Neuronal stem cell (in vitro differentiated cells): ENCODE results near the gene CREB3.

Experiments
- DNase-seq: peaks from one replicate; pipeline ENCODE4 v3.0.0-alpha.2; 2013; ENCODE audit warnings: low spot score
- H2AFZ ChIP-seq: one replicate; pipeline ENCODE4 v1.6.1; 2013; ENCODE audit warnings: mild to moderate bottlenecking, low read length, inconsistent platforms
- H2AK5ac ChIP-seq: 2 replicates; pipeline ENCODE4 v1.6.1; 2013; ENCODE audit warnings: low read depth, mild to moderate bottlenecking, inconsistent platforms, low read length, moderate library complexity, mixed read lengths
- H2BK120ac ChIP-seq: 2 replicates; pipeline ENCODE4 v1.6.1; 2013; ENCODE audit warnings: low read depth, mild to moderate bottlenecking, inconsistent platforms, low read length, moderate library complexity, mixed read lengths
- H2BK12ac ChIP-seq: one replicate; pipeline ENCODE4 v1.6.1; 2013; ENCODE audit warnings: low read length, inconsistent platforms
- H2BK15ac ChIP-seq: 2 replicates; pipeline ENCODE4 v1.6.1; 2013; ENCODE audit warnings: mild to moderate bottlenecking, low read length, inconsistent platforms, mixed read lengths
- H2BK5ac ChIP-seq: one replicate; pipeline ENCODE4 v1.6.1; 2013; ENCODE audit warnings: inconsistent platforms, mild to moderate bottlenecking, low read length, moderate library complexity
- H3K14ac ChIP-seq: one replicate; pipeline ENCODE4 v1.6.1; 2013; ENCODE audit warnings: low read length, inconsistent platforms
- H3K18ac ChIP-seq: 2 replicates; pipeline ENCODE4 v1.6.1; 2013; ENCODE audit warnings: low read length, inconsistent platforms
- H3K23ac ChIP-seq: 2 replicates; pipeline ENCODE4 v1.6.1; 2013; ENCODE audit warnings: low read depth, mild to moderate bottlenecking, mixed read lengths, low read length, inconsistent platforms; ENCODE audit not compliant: poor library complexity
- H3K27ac ChIP-seq: replicated peaks from 3 replicates; pipeline ENCODE4 v1.5.1; 2013; ENCODE audit warnings: low read length, inconsistent platforms
- H3K27me3 ChIP-seq, 3 experiments: 2 replicates each; pipeline ENCODE4 v1.6.1; 2013; ENCODE audit warnings: low read length in 3 of 3, mild to moderate bottlenecking in 2 of 3, inconsistent platforms in 1 of 3, low read depth in 1 of 3, mixed read lengths in 1 of 3, moderate library complexity in 1 of 3; ENCODE audit not compliant: control insufficient read depth in 3 of 3, insufficient read depth in 3 of 3
- H3K36me3 ChIP-seq, 2 donors: replicated peaks in 1 of 2; 2 replicates each; pipeline ENCODE4 v1.6.1; 2013; ENCODE audit warnings: low read length in 2 of 2; ENCODE audit not compliant: control insufficient read depth in 2 of 2, insufficient read depth in 2 of 2
- H3K4ac ChIP-seq: 2 replicates; pipeline ENCODE4 v1.6.1; 2013; ENCODE audit warnings: inconsistent platforms, mild to moderate bottlenecking, low read length, moderate library complexity
- H3K4me1 ChIP-seq, 2 donors: 1 replicate in 1 of 2; 2 replicates in 1 of 2; pipeline ENCODE4 v1.6.1; 2013; ENCODE audit warnings: low read length in 2 of 2, low read depth in 1 of 2; ENCODE audit not compliant: control insufficient read depth in 2 of 2, insufficient read depth in 1 of 2
- H3K4me2 ChIP-seq: one replicate; pipeline ENCODE4 v1.6.1; 2013; ENCODE audit warnings: mild to moderate bottlenecking, low read length, inconsistent platforms; ENCODE audit not compliant: insufficient read depth, poor library complexity, severe bottlenecking
- H3K4me3 ChIP-seq, 2 donors: 2 replicates each; pipeline ENCODE4 v1.5.1; 2013; ENCODE audit warnings: low read length in 2 of 2, mild to moderate bottlenecking in 2 of 2, inconsistent platforms in 1 of 2, moderate library complexity in 1 of 2
- H3K79me1 ChIP-seq: one replicate; pipeline ENCODE4 v1.6.1; 2013; ENCODE audit warnings: low read depth, mild to moderate bottlenecking, inconsistent platforms, low read length, moderate library complexity
- H3K9ac ChIP-seq: one replicate; pipeline ENCODE4 v1.6.1; 2013; ENCODE audit warnings: mild to moderate bottlenecking, low read depth, low read length, inconsistent platforms; ENCODE audit not compliant: poor library complexity
- H3K9me3 ChIP-seq, 2 donors: replicated peaks in 1 of 2; 2 replicates each; pipeline versions ENCODE3 to v1.6.1; 2013; ENCODE audit warnings: low read length in 2 of 2, mild to moderate bottlenecking in 2 of 2, inconsistent platforms in 1 of 2, low read depth in 1 of 2, mixed read lengths in 1 of 2, moderate library complexity in 1 of 2; ENCODE audit not compliant: control insufficient read depth in 2 of 2, insufficient read depth in 1 of 2
- H4K8ac ChIP-seq: one replicate; pipeline ENCODE4 v1.6.1; 2013; ENCODE audit warnings: low read depth, mild to moderate bottlenecking, inconsistent platforms, low read length, moderate library complexity
- H4K91ac ChIP-seq: one replicate; pipeline ENCODE4 v1.6.1; 2013; ENCODE audit warnings: low read length, low read depth, mild to moderate bottlenecking, inconsistent platforms; ENCODE audit not compliant: poor library complexity
- WGBS, 2 donors: extraction: QIAGEN DNeasy Blood & Tissue Kit; methylation state at CpG; one replicate each; pipeline ENCODE4 v1.1.7; 2013; ENCODE audit warnings: missing lambda C conversion rate in 2 of 2, mixed read lengths in 1 of 2; ENCODE audit not compliant: insufficient read length in 2 of 2, insufficient replicate concordance in 1 of 2; ENCODE audit errors: extremely low coverage in 2 of 2; 5-methylcytosine and 5-hydroxymethylcytosine counted together

The CREB3 gene

GRCh38 chr9:35705836-35706430 lies 26.5 kb upstream of the CREB3 start:
- no peak overlapping the region for H4K91ac ChIP-seq
- peaks cover 74 to 94% of the 10 kb centered on the region in 2 donors for H3K36me3 ChIP-seq
- no peak overlapping the region for H4K8ac ChIP-seq
- no peak overlapping the region for H2AK5ac ChIP-seq
- no peaks in the 10 kb centered on the region for H3K9me3 ChIP-seq
- no peak overlapping the region for H3K4ac ChIP-seq
- no peak overlapping the region for H3K14ac ChIP-seq
- H3K27me3 ChIP-seq = no peaks in the 10 kb centered on the region
- H3K18ac ChIP-seq = no peak overlapping the region
- no peak overlapping the region for H2BK5ac ChIP-seq
- no peak overlapping the region for H3K23ac ChIP-seq
- no peak overlapping the region for H2BK120ac ChIP-seq
- no peak overlapping the region for H3K27ac ChIP-seq
- no CpG with 5 or more reads among the region's 7 CpGs for WGBS, 2 donors
- H2BK12ac ChIP-seq = no peak overlapping the region
- no peak overlapping the region for H3K9ac ChIP-seq
- no peak overlapping the region for H2BK15ac ChIP-seq
- no peak overlapping the region for H3K4me2 ChIP-seq
- no peak for DNase-seq
- no peak overlapping the region for H2AFZ ChIP-seq
- no peaks in the 10 kb centered on the region for H3K4me1 ChIP-seq
- H3K79me1 ChIP-seq = no peaks in the 10 kb centered on the region
- H3K4me3 ChIP-seq = no peak overlapping the region

DNA sequence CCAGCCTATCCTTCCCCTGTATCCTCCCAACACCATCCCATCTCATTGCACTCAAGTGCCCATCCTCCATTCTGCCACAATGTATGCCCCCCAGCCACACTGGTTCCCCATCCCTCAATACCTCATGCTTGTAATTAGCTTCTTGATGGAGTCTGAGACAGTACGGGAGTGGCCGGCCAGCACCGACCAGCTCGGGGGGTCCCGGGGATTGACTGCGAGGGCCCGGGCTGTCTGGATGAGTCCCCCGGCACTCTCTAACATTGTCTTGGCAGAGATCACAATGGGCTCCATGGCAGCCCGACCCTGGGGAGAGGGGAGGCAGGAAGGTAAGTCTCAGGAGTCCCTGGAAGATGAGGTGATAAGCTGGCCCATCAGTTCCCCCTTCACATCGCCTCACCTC lies 25.5 kb upstream of the CREB3 start:
- Histone ChIP-seq H3K23ac (no peak overlapping the region), H4K8ac (no peak overlapping the region), H3K18ac (no peak overlapping the region), H3K4me1 (no peaks in the 10 kb centered on the region), H2AFZ (no peak overlapping the region), H4K91ac (no peak overlapping the region), H3K14ac (no peak overlapping the region), H2BK5ac (no peak overlapping the region), H3K4me2 (no peak overlapping the region), H2BK12ac (no peak overlapping the region), H3K9ac (peak overlapping the region; percentile 3), H3K4ac (no peak overlapping the region), H3K79me1 (no peaks in the 10 kb centered on the region), H2AK5ac (no peak overlapping the region), H3K27me3 (no peaks in the 10 kb centered on the region), H3K9me3 (no peaks in the 10 kb centered on the region), H3K27ac (no peak overlapping the region), H2BK15ac (no peak overlapping the region), H3K4me3 (peak overlapping the region in 1 of 2 donors; percentile 35), H2BK120ac (no peak overlapping the region), H3K36me3 (peaks cover 75 to 94% of the 10 kb centered on the region in 2 donors)
- DNase-seq = no peak
- WGBS, 2 donors = no CpG with 5 or more reads among the region's 10 CpGs

- Histone ChIP-seq H3K79me1 (no peaks in the 10 kb centered on the region), H3K4me3 (no peak overlapping the region), H3K4ac (no peak overlapping the region), H3K9ac (no peak overlapping the region), H3K23ac (no peak overlapping the region), H4K91ac (no peak overlapping the region), H3K36me3 (peaks cover 77 to 94% of the 10 kb centered on the region in 2 donors), H4K8ac (no peak overlapping the region), H2BK15ac (no peak overlapping the region), H3K14ac (no peak overlapping the region), H2BK5ac (no peak overlapping the region), H3K18ac (no peak overlapping the region), H3K4me1 (no peaks in the 10 kb centered on the region), H3K27ac (no peak overlapping the region), H2AK5ac (no peak overlapping the region), H2BK120ac (no peak overlapping the region), H3K4me2 (no peak overlapping the region), H3K27me3 (no peaks in the 10 kb centered on the region), H2AFZ (no peak overlapping the region), H3K9me3 (no peaks in the 10 kb centered on the region), H2BK12ac (no peak overlapping the region)
- DNase-seq = no peak
- no CpG with 5 or more reads among the region's 4 CpGs for WGBS, 2 donors
Observed at GRCh38 chr9:35708146-35708545, 24.3 kb upstream of the CREB3 start.

DNA sequence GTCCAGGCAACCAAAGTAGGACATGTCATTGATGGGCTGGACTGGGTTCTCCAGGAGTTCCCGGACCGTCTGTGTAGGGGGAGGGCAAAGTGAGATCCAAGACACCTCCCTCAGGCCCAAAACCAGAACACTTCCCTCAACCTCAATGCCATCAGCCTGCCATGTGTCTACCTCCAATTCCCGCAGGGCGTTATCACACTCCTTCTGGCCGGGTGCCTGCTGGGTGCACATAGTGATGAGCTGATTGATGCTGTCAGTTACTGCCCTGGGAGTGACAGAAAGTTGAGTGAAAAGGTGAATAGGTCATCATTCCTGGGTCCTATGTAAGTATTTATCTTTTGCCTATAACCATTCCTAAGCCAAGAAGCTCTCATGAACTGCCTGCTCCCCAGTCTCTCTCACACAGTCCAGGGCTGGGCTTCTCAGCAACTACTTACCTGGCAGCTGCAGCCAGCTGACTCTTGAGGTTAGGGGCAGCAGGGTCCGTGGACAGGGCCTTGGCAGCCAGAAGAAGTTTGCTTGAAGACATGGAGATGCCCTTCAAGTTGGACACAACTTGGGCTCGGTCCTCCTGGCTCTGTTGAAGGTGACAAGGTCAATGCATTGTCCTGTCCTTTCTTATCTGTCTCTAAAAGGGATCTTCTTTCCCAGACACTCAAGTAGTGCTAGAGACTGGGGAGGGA lies 21.5 kb upstream of the CREB3 start:
- no peaks in the 10 kb centered on the region for H3K4me1 ChIP-seq
- no peak overlapping the region for H3K4me2 ChIP-seq
- H2AFZ ChIP-seq = no peak overlapping the region
- H3K4me3 ChIP-seq = no peak overlapping the region
- H2BK15ac ChIP-seq = no peak overlapping the region
- no peak overlapping the region for H3K9ac ChIP-seq
- no peak overlapping the region for H3K27ac ChIP-seq
- H3K27me3 ChIP-seq = no peaks in the 10 kb centered on the region
- no peak overlapping the region for H2BK12ac ChIP-seq
- H3K79me1 ChIP-seq = peaks cover 2% of the 10 kb centered on the region
- H3K14ac ChIP-seq = no peak overlapping the region
- WGBS, 2 donors = no CpG with 5 or more reads among the region's 7 CpGs
- peak overlapping the region; percentile 78 for H2BK5ac ChIP-seq
- no peak overlapping the region for H3K4ac ChIP-seq
- DNase-seq = no peak
- no peaks in the 10 kb centered on the region for H3K9me3 ChIP-seq
- H2BK120ac ChIP-seq = no peak overlapping the region
- no peak overlapping the region for H2AK5ac ChIP-seq
- peak overlapping the region; percentile 32 for H4K8ac ChIP-seq
- H3K18ac ChIP-seq = no peak overlapping the region
- H4K91ac ChIP-seq = no peak overlapping the region
- H3K23ac ChIP-seq = no peak overlapping the region
- peaks cover 70 to 94% of the 10 kb centered on the region in 2 donors for H3K36me3 ChIP-seq
